ENCODE measurements around the gene NCK2. TPM values are rescaled to one million over a fixed set of nuclear protein-coding genes. Genes with fewer than 3 reads are reported as not detected.

The NCK2 gene
- polyA plus RNA-seq, 3 donors from 2014 or later: 10.7 to 22.1 (median 16.2) TPM

- Mint-ChIP-seq H3K27ac (no peak overlapping the region), H3K9me3 (no peaks in the 10 kb centered on the region), H3K4me1 (peaks cover 41 to 46% of the 10 kb centered on the region in 2 donors), H3K36me3 (no peaks in the 10 kb centered on the region), H3K27me3 (ENCODE audit: low read depth in 3 of 3) (peaks cover 4 to 9% (median 4%) of the 10 kb centered on the region in 3 donors), H3K4me3 (no peak overlapping the region)
- DNase-seq: no peak
These were observed 3.5 kb upstream of the NCK2 start for GRCh38 chr2:105741174-105741573.

GRCh38 chr2:105741617-105742016 lies 3.1 kb upstream of the NCK2 start:
- no peak overlapping the region for H3K27ac Mint-ChIP-seq
- no peak for DNase-seq
- no peaks in the 10 kb centered on the region for H3K36me3 Mint-ChIP-seq
- H3K4me1 Mint-ChIP-seq: peaks cover 45 to 50% of the 10 kb centered on the region in 2 donors
- peaks cover 4 to 9% (median 6%) of the 10 kb centered on the region in 3 donors for H3K27me3 Mint-ChIP-seq (ENCODE audit: low read depth in 3 of 3)
- no peaks in the 10 kb centered on the region for H3K9me3 Mint-ChIP-seq
- H3K4me3 Mint-ChIP-seq: no peak overlapping the region

GRCh38 chr2:105744091-105744908 lies 412 bp upstream of the NCK2 start:
- H3K27ac Mint-ChIP-seq: peak overlapping the region; percentile 77 to 93 (median 88)
- peaks cover 58 to 59% of the 10 kb centered on the region in 2 donors for H3K4me1 Mint-ChIP-seq
- peak overlapping the region; percentile 87 to 93 (median 91) for H3K4me3 Mint-ChIP-seq
- peaks cover 4 to 9% (median 6%) of the 10 kb centered on the region in 3 donors for H3K27me3 Mint-ChIP-seq (ENCODE audit: low read depth in 3 of 3)
- H3K9me3 Mint-ChIP-seq: no peaks in the 10 kb centered on the region
- H3K36me3 Mint-ChIP-seq: peaks cover 0 to 5% (median 0%) of the 10 kb centered on the region in 3 donors
- peak; percentile 62 to 68 (median 62) for DNase-seq

GRCh38 chr2:105746177-105747080 lies 1.7 kb downstream of the NCK2 start:
- Mint-ChIP-seq H3K4me3 (peak overlapping the region; percentile 89 to 96 (median 93)), H3K27ac (peak overlapping the region; percentile 80 to 92 (median 90)), H3K27me3 (ENCODE audit: low read depth in 3 of 3) (peaks cover 4 to 9% (median 6%) of the 10 kb centered on the region in 3 donors), H3K36me3 (peaks cover 0 to 20% (median 0%) of the 10 kb centered on the region in 3 donors), H3K4me1 (peaks cover 67 to 70% of the 10 kb centered on the region in 2 donors), H3K9me3 (no peaks in the 10 kb centered on the region)
- peak; percentile 41 to 42 (median 41) for DNase-seq

- H3K4me3 Mint-ChIP-seq: peak overlapping the region; percentile 89 to 96 (median 93)
- peak overlapping the region; percentile 80 to 92 (median 90) for H3K27ac Mint-ChIP-seq
- H3K36me3 Mint-ChIP-seq: peaks cover 0 to 21% (median 0%) of the 10 kb centered on the region in 3 donors
- H3K4me1 Mint-ChIP-seq: peaks cover 67 to 76% of the 10 kb centered on the region in 2 donors
- H3K27me3 Mint-ChIP-seq (ENCODE audit: low read depth in 3 of 3): peaks cover 4 to 9% (median 6%) of the 10 kb centered on the region in 3 donors
- no peaks in the 10 kb centered on the region for H3K9me3 Mint-ChIP-seq
- DNase-seq: no peak
These were observed 2.7 kb downstream of the NCK2 start for GRCh38 chr2:105747254-105747894.

- Mint-ChIP-seq H3K9me3 (no peaks in the 10 kb centered on the region), H3K4me3 (peak overlapping the region; percentile 24 to 48 (median 28)), H3K4me1 (peaks cover 72 to 82% of the 10 kb centered on the region in 2 donors), H3K27ac (peak overlapping the region; percentile 26 to 83 (median 64)), H3K27me3 (ENCODE audit: low read depth in 3 of 3) (peaks cover 4 to 8% (median 5%) of the 10 kb centered on the region in 3 donors), H3K36me3 (peaks cover 0 to 21% (median 0%) of the 10 kb centered on the region in 3 donors)
- no peak for DNase-seq
These were observed 3.3 kb downstream of the NCK2 start for GRCh38 chr2:105747991-105748390.

- Mint-ChIP-seq H3K4me1 (peaks cover 77 to 86% of the 10 kb centered on the region in 2 donors), H3K36me3 (peaks cover 0 to 21% (median 0%) of the 10 kb centered on the region in 3 donors), H3K9me3 (no peaks in the 10 kb centered on the region), H3K4me3 (no peak overlapping the region), H3K27ac (peak overlapping the region in 4 of 6 donors; percentile 21 to 80 (median 64)), H3K27me3 (ENCODE audit: low read depth in 3 of 3) (peaks cover 4 to 8% (median 4%) of the 10 kb centered on the region in 3 donors)
- DNase-seq: no peak
These were observed 3.9 kb downstream of the NCK2 start for GRCh38 chr2:105748566-105748965.

- H3K36me3 Mint-ChIP-seq: peaks cover 0 to 21% (median 0%) of the 10 kb centered on the region in 3 donors
- peaks cover 2 to 6% (median 4%) of the 10 kb centered on the region in 3 donors for H3K27me3 Mint-ChIP-seq (ENCODE audit: low read depth in 3 of 3)
- peaks cover 85 to 91% of the 10 kb centered on the region in 2 donors for H3K4me1 Mint-ChIP-seq
- H3K27ac Mint-ChIP-seq: peak overlapping the region in 4 of 6 donors; percentile 17 to 80 (median 30)
- no peaks in the 10 kb centered on the region for H3K9me3 Mint-ChIP-seq
- H3K4me3 Mint-ChIP-seq: peak overlapping the region in 2 of 5 donors; percentile 23 to 43
- no peak for DNase-seq
These were observed 5.1 kb downstream of the NCK2 start for GRCh38 chr2:105749583-105750400.

GRCh38 chr2:105750735-105751134 lies 6.0 kb downstream of the NCK2 start:
- peak overlapping the region in 2 of 6 donors; percentile 22 to 50 for H3K27ac Mint-ChIP-seq

GRCh38 chr2:105751272-105751671 lies 6.6 kb downstream of the NCK2 start:
- H3K36me3 Mint-ChIP-seq: peaks cover 0 to 21% (median 0%) of the 10 kb centered on the region in 3 donors
- no peaks in the 10 kb centered on the region for H3K9me3 Mint-ChIP-seq
- no peak for DNase-seq
- no peak overlapping the region for H3K4me3 Mint-ChIP-seq
- H3K27me3 Mint-ChIP-seq (ENCODE audit: low read depth in 3 of 3): peaks cover 0 to 4% (median 0%) of the 10 kb centered on the region in 3 donors
- H3K27ac Mint-ChIP-seq: peak overlapping the region in 3 of 6 donors; percentile 5 to 50 (median 18)
- H3K4me1 Mint-ChIP-seq: peaks cover 91 to 97% of the 10 kb centered on the region in 2 donors

More at GRCh38 chr2:105750735-105751134, 6.0 kb downstream of the NCK2 start:
- H3K9me3 Mint-ChIP-seq: no peaks in the 10 kb centered on the region
- H3K4me3 Mint-ChIP-seq: no peak overlapping the region
- H3K36me3 Mint-ChIP-seq: peaks cover 0 to 21% (median 0%) of the 10 kb centered on the region in 3 donors
- DNase-seq: no peak
- peaks cover 0 to 6% (median 2%) of the 10 kb centered on the region in 3 donors for H3K27me3 Mint-ChIP-seq (ENCODE audit: low read depth in 3 of 3)
- H3K4me1 Mint-ChIP-seq: peaks cover 91 to 97% of the 10 kb centered on the region in 2 donors

- H3K36me3 Mint-ChIP-seq: peaks cover 0 to 15% (median 0%) of the 10 kb centered on the region in 3 donors
- peaks cover 90 to 97% of the 10 kb centered on the region in 2 donors for H3K4me1 Mint-ChIP-seq
- no peaks in the 10 kb centered on the region for H3K9me3 Mint-ChIP-seq
- H3K27ac Mint-ChIP-seq: peak overlapping the region in 5 of 6 donors; percentile 10 to 55 (median 26)
- no peak for DNase-seq
- no peak overlapping the region for H3K4me3 Mint-ChIP-seq
- peaks cover 0 to 2% (median 0%) of the 10 kb centered on the region in 3 donors for H3K27me3 Mint-ChIP-seq (ENCODE audit: low read depth in 3 of 3)
These were observed 8.1 kb downstream of the NCK2 start for GRCh38 chr2:105752691-105753358.

GRCh38 chr2:105753380-105753779 lies 8.7 kb downstream of the NCK2 start:
- peaks cover 0 to 2% (median 0%) of the 10 kb centered on the region in 3 donors for H3K27me3 Mint-ChIP-seq (ENCODE audit: low read depth in 3 of 3)
- no peaks in the 10 kb centered on the region for H3K9me3 Mint-ChIP-seq
- H3K27ac Mint-ChIP-seq: peak overlapping the region; percentile 51 to 84 (median 69)
- DNase-seq: no peak
- peak overlapping the region in 4 of 5 donors; percentile 10 to 60 (median 47) for H3K4me3 Mint-ChIP-seq
- peaks cover 89 to 96% of the 10 kb centered on the region in 2 donors for H3K4me1 Mint-ChIP-seq
- peaks cover 0 to 15% (median 0%) of the 10 kb centered on the region in 3 donors for H3K36me3 Mint-ChIP-seq
